ENCODE results near the gene C19orf18. TPM values are rescaled to one million over a fixed set of nuclear protein-coding genes. Genes with fewer than 3 reads are reported as not detected.

The C19orf18 gene
- 1 to 10 TPM in 1 of 3 donors, under 1 TPM in 2; 0.44 to 3.3 (median 0.80) TPM for total RNA-seq

DNA sequence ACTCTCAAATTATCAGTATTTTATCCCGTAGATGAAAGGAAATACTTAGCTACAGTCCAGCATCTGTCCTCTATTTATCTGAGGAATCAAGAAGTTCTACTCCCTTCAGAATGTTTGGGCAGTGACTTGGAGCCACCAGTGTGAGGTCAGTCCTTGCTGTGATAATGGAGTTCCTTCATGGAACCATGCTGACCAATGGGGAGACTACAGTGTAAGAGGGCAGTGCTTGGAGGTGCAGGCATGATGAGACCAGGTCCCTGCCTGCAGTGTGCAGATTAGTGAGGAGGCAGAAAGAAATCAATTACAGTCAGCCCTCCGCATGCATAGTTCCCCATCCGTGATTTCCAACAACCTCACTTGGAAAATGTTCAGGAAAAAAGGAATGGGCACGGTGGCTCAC lies at the start of gene C19orf18:
Gene C19orf18, minus strand, starts transcription at position 101 of the 400 bp plus-strand sequence. CDS start 102 bp downstream, outside the sequence.
- Histone ChIP-seq H3K9me3 (peaks cover 94 to 100% of the 10 kb centered on the region in 2 donors), H3K4me3 (no peak within 1 kb of the TSS), H3K36me3 (peaks cover 12% of the 10 kb centered on the region), H3K27me3 (no peaks in the 10 kb centered on the region), H3K4me1 (no peaks in the 10 kb centered on the region), H3K27ac (no peak within 1 kb of the TSS)
- intact Hi-C loops (cut with DNase I; ENCODE audit: low total_unique reads), result no loop called here
- TF ChIP-seq POLR2A (IDR thresholded peaks at IDR 0.05) (no peak), POLR2AphosphoS5 (IDR thresholded peaks at IDR 0.05) (no peak)
- TF ChIP-seq, protein P1, sequence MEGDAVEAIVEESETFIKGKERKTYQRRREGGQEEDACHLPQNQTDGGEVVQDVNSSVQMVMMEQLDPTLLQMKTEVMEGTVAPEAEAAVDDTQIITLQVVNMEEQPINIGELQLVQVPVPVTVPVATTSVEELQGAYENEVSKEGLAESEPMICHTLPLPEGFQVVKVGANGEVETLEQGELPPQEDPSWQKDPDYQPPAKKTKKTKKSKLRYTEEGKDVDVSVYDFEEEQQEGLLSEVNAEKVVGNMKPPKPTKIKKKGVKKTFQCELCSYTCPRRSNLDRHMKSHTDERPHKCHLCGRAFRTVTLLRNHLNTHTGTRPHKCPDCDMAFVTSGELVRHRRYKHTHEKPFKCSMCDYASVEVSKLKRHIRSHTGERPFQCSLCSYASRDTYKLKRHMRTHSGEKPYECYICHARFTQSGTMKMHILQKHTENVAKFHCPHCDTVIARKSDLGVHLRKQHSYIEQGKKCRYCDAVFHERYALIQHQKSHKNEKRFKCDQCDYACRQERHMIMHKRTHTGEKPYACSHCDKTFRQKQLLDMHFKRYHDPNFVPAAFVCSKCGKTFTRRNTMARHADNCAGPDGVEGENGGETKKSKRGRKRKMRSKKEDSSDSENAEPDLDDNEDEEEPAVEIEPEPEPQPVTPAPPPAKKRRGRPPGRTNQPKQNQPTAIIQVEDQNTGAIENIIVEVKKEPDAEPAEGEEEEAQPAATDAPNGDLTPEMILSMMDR (IDR thresholded peaks at IDR 0.05), result no peak
- no peak for DNase-seq (ENCODE audit: low spot score in 2 of 2)

DNA sequence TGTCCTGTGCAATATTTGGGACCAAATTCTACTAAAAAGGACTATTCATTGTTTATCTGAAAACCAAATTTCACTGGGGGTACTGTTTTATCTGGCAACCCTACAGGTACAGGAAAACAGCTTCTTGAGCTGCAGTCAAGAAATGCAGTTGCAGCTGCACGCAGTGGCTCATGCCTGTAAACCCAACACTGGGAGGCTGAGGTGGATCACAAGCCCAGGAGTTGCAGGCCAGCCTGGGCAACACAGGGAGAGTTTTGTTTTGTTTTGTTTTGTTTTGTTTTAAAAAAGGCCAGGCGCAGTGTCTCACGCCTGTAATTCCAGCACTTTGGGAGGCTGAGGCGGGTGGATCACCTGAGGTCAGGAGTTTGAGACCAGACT lies 47.9 kb upstream of the C19orf18 start:
- Histone ChIP-seq H3K36me3 (no peaks in the 10 kb centered on the region), H3K4me3 (no peak overlapping the region), H3K27ac (no peak overlapping the region), H3K9me3 (peaks cover 12% of the 10 kb centered on the region in 2 donors), H3K27me3 (peaks cover 0 to 3% of the 10 kb centered on the region in 2 donors), H3K4me1 (no peaks in the 10 kb centered on the region)
- intact Hi-C loops (cut with DNase I; ENCODE audit: low total_unique reads), result loop anchor here (10.0 kb wide), 1 partner anchor 133 kb away; the partner anchor contains the start of gene ZNF329
- TF ChIP-seq POLR2A (IDR thresholded peaks at IDR 0.05) (no peak), POLR2AphosphoS5 (IDR thresholded peaks at IDR 0.05) (no peak)
- TF ChIP-seq, protein P1 (IDR thresholded peaks at IDR 0.05), result no peak
- no peak for DNase-seq (ENCODE audit: low spot score in 2 of 2)

DNA sequence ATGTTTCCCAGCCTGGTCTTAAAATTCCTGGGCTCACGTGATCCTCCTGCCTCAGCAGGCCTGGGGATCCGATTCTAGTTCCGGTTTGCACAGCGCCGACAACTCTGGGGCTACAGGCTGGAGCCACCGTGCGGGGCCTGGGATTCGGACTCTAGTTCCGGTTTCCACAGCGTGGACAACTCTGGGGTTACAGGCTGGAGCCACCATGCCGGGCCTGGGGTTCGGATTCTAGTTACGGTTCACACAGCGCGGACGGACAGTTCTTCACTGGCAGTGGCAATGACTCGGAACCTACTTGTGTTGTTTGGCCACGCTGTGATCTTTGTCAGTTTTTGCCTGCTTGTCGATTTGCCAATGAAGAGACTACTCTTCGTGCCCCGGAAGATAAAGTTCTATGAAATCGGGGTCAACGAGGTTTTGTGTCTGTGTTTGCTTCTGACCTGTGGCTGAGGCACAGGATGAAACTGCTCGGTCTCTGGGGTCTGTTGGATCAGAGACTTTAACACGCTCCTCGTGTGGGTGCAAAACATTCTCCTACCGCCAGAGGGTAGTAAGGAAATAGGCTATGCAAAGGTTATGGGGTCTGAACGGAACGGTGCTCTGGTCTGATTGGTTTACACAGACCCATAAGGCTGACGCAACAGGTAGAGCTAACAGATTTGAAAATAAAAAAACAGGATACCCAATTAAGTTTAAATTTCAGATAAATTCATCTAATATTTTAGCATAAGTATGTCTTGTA lies 47.4 kb upstream of the C19orf18 start:
- Histone ChIP-seq H3K4me1 (no peaks in the 10 kb centered on the region), H3K36me3 (no peaks in the 10 kb centered on the region), H3K27me3 (peaks cover 0 to 3% of the 10 kb centered on the region in 2 donors), H3K27ac (no peak overlapping the region), H3K4me3 (peak overlapping the region in 1 of 3 donors; percentile 31), H3K9me3 (peaks cover 12 to 16% of the 10 kb centered on the region in 2 donors)
- intact Hi-C loops (cut with DNase I; ENCODE audit: low total_unique reads), result loop anchor here (10.0 kb wide), 1 partner anchor 133 kb away; the partner anchor contains the start of gene ZNF329
- no peak for TF ChIP-seq POLR2A (IDR thresholded peaks at IDR 0.05)
- TF ChIP-seq, protein P1 (IDR thresholded peaks at IDR 0.05), result peak; percentile 60 to 71 (median 64)
- peak; percentile 38 to 42 for DNase-seq (ENCODE audit: low spot score in 2 of 2)

DNA sequence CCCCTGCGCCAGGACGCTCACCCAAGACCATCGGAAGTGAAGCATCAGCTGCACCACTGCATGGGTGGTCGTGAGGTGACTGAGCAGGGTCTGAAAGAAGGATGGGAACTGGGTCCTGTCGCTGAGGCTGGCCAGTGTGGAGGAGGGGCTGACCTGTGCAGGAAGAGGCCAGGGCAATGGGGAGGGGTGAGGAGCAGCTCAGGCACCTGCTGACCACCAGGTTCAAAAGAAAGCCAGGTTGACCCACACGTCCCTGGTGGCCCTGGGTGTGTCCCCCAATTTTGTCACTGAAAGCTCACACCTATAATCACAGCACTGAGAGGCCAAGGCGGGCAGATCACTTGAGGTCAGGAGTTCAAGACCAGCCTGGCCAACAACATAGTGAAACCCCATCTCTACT lies 45.8 kb upstream of the C19orf18 start:
- no peak for TF ChIP-seq POLR2AphosphoS5 (IDR thresholded peaks at IDR 0.05)
- no peak for TF ChIP-seq POLR2A (IDR thresholded peaks at IDR 0.05)
- TF ChIP-seq, protein P1 (IDR thresholded peaks at IDR 0.05), result no peak
- H3K27me3 ChIP-seq, result peaks cover 0 to 3% of the 10 kb centered on the region in 2 donors
- no peaks in the 10 kb centered on the region for H3K4me1 ChIP-seq
- peaks cover 8 to 12% of the 10 kb centered on the region in 2 donors for H3K9me3 ChIP-seq
- no peaks in the 10 kb centered on the region for H3K36me3 ChIP-seq
- no peak overlapping the region for H3K4me3 ChIP-seq
- intact Hi-C loops (cut with DNase I; ENCODE audit: low total_unique reads), result loop anchor here (10.0 kb wide), 1 partner anchor 135 kb away; the partner anchor contains the start of gene ZNF329
- H3K27ac ChIP-seq, result no peak overlapping the region
- no peak for DNase-seq (ENCODE audit: low spot score in 2 of 2)

DNA sequence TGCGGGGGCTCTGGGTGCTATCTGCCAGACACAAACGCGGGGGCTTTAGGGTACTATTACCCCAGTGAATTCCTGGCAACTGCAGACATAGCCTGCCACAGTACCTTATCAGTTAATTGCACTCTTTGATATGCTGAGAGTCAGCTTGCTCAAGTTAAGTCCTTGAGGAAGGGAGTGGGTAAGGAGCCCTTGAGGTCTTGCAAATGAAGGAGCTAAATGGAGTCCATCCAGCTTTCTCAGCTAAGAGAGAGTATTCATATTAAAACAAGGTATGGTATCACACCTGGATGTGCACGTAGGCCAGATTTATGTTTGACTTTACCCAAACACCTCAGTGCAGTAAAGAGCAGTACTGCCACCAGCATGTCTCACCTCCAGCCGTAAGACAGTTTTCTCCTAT lies 39.8 kb upstream of the C19orf18 start:
- TF ChIP-seq, protein P1 (IDR thresholded peaks at IDR 0.05), result no peak
- TF ChIP-seq POLR2AphosphoS5 (IDR thresholded peaks at IDR 0.05), result no peak
- TF ChIP-seq POLR2A (IDR thresholded peaks at IDR 0.05), result no peak
- Histone ChIP-seq H3K27ac (no peak overlapping the region), H3K27me3 (no peaks in the 10 kb centered on the region), H3K4me1 (no peaks in the 10 kb centered on the region), H3K9me3 (peaks cover 12 to 33% of the 10 kb centered on the region in 2 donors), H3K4me3 (no peak overlapping the region), H3K36me3 (no peaks in the 10 kb centered on the region)
- intact Hi-C loops (cut with DNase I; ENCODE audit: low total_unique reads), result no loop called here
- DNase-seq (ENCODE audit: low spot score in 2 of 2), result no peak

All from breast epithelium (tissue), 4 donors.